ENCODE results near the gene TGM1.

DNA sequence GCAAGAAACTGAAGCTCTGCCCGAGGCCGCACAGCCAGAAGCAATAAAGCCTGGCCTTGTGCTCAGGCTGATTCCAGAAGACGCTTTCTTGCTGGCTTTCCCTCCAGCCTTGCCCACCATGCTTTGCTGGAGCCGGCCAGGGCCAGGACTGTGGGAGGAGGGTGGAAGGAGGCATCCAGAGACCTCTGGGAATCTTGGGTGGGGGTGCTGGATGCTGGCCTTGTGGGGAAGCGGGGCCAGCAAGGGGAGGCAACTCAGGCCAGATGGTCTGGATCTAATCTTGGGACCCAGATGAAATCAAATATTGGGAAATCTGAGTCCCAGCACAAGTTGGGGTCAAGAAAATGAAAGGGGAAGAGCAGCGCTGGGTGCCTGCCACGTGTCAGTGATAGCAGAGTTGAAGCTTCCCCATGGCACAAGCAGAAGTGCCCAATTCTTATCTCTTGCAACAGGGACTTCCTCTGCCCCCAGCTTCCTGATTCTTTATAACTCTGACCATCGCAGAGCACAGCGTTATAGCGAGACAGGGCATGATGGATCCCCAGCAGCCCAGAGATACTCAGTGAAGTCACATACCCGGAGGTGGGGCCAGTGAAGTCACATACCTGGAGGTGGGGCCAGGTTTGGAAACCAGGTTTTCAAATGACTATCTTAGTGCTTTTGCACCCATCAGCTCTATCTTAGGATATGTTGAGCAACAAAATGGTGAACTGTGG, 14.8 kb upstream of the TGM1 start:
- TF ChIP-seq, protein P1, sequence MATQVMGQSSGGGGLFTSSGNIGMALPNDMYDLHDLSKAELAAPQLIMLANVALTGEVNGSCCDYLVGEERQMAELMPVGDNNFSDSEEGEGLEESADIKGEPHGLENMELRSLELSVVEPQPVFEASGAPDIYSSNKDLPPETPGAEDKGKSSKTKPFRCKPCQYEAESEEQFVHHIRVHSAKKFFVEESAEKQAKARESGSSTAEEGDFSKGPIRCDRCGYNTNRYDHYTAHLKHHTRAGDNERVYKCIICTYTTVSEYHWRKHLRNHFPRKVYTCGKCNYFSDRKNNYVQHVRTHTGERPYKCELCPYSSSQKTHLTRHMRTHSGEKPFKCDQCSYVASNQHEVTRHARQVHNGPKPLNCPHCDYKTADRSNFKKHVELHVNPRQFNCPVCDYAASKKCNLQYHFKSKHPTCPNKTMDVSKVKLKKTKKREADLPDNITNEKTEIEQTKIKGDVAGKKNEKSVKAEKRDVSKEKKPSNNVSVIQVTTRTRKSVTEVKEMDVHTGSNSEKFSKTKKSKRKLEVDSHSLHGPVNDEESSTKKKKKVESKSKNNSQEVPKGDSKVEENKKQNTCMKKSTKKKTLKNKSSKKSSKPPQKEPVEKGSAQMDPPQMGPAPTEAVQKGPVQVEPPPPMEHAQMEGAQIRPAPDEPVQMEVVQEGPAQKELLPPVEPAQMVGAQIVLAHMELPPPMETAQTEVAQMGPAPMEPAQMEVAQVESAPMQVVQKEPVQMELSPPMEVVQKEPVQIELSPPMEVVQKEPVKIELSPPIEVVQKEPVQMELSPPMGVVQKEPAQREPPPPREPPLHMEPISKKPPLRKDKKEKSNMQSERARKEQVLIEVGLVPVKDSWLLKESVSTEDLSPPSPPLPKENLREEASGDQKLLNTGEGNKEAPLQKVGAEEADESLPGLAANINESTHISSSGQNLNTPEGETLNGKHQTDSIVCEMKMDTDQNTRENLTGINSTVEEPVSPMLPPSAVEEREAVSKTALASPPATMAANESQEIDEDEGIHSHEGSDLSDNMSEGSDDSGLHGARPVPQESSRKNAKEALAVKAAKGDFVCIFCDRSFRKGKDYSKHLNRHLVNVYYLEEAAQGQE (IDR thresholded peaks at IDR 0.05; ENCODE audit: unreplicated experiment) = no peak
- TF ChIP-seq, protein P2, sequence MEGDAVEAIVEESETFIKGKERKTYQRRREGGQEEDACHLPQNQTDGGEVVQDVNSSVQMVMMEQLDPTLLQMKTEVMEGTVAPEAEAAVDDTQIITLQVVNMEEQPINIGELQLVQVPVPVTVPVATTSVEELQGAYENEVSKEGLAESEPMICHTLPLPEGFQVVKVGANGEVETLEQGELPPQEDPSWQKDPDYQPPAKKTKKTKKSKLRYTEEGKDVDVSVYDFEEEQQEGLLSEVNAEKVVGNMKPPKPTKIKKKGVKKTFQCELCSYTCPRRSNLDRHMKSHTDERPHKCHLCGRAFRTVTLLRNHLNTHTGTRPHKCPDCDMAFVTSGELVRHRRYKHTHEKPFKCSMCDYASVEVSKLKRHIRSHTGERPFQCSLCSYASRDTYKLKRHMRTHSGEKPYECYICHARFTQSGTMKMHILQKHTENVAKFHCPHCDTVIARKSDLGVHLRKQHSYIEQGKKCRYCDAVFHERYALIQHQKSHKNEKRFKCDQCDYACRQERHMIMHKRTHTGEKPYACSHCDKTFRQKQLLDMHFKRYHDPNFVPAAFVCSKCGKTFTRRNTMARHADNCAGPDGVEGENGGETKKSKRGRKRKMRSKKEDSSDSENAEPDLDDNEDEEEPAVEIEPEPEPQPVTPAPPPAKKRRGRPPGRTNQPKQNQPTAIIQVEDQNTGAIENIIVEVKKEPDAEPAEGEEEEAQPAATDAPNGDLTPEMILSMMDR (conservative IDR thresholded peaks at IDR 0.05; ENCODE audit: low read depth in 2 of 2) = no peak
- no peak for TF ChIP-seq EZH2phosphoT487 (IDR thresholded peaks at IDR 0.05; ENCODE audit: unreplicated experiment)
- TF ChIP-seq POLR2AphosphoS5 (IDR thresholded peaks at IDR 0.05; ENCODE audit: low read depth) = no peak
- no peak for TF ChIP-seq EZH2 (IDR thresholded peaks at IDR 0.05; ENCODE audit: low read depth, unreplicated experiment)
- TF ChIP-seq ZNF331 (CRISPR knock-in tag; IDR thresholded peaks at IDR 0.05; ENCODE audit: low read depth) = no peak
- TF ChIP-seq, protein P3, sequence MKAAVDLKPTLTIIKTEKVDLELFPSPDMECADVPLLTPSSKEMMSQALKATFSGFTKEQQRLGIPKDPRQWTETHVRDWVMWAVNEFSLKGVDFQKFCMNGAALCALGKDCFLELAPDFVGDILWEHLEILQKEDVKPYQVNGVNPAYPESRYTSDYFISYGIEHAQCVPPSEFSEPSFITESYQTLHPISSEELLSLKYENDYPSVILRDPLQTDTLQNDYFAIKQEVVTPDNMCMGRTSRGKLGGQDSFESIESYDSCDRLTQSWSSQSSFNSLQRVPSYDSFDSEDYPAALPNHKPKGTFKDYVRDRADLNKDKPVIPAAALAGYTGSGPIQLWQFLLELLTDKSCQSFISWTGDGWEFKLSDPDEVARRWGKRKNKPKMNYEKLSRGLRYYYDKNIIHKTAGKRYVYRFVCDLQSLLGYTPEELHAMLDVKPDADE (IDR thresholded peaks at IDR 0.05) = no peak
- TF ChIP-seq, protein P4, sequence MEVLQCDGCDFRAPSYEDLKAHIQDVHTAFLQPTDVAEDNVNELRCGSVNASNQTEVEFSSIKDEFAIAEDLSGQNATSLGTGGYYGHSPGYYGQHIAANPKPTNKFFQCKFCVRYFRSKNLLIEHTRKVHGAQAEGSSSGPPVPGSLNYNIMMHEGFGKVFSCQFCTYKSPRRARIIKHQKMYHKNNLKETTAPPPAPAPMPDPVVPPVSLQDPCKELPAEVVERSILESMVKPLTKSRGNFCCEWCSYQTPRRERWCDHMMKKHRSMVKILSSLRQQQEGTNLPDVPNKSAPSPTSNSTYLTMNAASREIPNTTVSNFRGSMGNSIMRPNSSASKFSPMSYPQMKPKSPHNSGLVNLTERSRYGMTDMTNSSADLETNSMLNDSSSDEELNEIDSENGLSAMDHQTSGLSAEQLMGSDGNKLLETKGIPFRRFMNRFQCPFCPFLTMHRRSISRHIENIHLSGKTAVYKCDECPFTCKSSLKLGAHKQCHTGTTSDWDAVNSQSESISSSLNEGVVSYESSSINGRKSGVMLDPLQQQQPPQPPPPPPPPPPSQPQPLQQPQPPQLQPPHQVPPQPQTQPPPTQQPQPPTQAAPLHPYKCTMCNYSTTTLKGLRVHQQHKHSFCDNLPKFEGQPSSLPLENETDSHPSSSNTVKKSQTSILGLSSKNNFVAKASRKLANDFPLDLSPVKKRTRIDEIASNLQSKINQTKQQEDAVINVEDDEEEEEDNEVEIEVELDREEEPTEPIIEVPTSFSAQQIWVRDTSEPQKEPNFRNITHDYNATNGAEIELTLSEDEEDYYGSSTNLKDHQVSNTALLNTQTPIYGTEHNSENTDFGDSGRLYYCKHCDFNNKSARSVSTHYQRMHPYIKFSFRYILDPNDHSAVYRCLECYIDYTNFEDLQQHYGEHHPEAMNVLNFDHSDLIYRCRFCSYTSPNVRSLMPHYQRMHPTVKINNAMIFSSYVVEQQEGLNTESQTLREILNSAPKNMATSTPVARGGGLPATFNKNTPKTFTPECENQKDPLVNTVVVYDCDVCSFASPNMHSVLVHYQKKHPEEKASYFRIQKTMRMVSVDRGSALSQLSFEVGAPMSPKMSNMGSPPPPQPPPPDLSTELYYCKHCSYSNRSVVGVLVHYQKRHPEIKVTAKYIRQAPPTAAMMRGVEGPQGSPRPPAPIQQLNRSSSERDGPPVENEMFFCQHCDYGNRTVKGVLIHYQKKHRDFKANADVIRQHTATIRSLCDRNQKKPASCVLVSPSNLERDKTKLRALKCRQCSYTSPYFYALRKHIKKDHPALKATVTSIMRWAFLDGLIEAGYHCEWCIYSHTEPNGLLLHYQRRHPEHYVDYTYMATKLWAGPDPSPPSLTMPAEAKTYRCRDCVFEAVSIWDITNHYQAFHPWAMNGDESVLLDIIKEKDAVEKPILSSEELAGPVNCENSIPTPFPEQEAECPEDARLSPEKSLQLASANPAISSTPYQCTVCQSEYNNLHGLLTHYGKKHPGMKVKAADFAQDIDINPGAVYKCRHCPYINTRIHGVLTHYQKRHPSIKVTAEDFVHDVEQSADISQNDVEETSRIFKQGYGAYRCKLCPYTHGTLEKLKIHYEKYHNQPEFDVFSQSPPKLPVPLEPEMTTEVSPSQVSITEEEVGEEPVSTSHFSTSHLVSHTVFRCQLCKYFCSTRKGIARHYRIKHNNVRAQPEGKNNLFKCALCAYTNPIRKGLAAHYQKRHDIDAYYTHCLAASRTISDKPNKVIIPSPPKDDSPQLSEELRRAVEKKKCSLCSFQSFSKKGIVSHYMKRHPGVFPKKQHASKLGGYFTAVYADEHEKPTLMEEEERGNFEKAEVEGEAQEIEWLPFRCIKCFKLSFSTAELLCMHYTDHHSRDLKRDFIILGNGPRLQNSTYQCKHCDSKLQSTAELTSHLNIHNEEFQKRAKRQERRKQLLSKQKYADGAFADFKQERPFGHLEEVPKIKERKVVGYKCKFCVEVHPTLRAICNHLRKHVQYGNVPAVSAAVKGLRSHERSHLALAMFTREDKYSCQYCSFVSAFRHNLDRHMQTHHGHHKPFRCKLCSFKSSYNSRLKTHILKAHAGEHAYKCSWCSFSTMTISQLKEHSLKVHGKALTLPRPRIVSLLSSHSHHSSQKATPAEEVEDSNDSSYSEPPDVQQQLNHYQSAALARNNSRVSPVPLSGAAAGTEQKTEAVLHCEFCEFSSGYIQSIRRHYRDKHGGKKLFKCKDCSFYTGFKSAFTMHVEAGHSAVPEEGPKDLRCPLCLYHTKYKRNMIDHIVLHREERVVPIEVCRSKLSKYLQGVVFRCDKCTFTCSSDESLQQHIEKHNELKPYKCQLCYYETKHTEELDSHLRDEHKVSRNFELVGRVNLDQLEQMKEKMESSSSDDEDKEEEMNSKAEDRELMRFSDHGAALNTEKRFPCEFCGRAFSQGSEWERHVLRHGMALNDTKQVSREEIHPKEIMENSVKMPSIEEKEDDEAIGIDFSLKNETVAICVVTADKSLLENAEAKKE (CRISPR knock-in tag; IDR thresholded peaks at IDR 0.05) = no peak
- TF ChIP-seq CREB1 (CRISPR knock-in tag; IDR thresholded peaks at IDR 0.05; ENCODE audit: low read depth) = no peak
- no peak for TF ChIP-seq JUNB (IDR thresholded peaks at IDR 0.05; ENCODE audit: unreplicated experiment)
- no peak for TF ChIP-seq STAT1 (IDR thresholded peaks at IDR 0.05; ENCODE audit: unreplicated experiment)
- no peak for TF ChIP-seq ZNF114 (CRISPR knock-in tag; IDR thresholded peaks at IDR 0.05)
